ENCODE results near the gene NR1H2.

Gene NR1H2

DNA sequence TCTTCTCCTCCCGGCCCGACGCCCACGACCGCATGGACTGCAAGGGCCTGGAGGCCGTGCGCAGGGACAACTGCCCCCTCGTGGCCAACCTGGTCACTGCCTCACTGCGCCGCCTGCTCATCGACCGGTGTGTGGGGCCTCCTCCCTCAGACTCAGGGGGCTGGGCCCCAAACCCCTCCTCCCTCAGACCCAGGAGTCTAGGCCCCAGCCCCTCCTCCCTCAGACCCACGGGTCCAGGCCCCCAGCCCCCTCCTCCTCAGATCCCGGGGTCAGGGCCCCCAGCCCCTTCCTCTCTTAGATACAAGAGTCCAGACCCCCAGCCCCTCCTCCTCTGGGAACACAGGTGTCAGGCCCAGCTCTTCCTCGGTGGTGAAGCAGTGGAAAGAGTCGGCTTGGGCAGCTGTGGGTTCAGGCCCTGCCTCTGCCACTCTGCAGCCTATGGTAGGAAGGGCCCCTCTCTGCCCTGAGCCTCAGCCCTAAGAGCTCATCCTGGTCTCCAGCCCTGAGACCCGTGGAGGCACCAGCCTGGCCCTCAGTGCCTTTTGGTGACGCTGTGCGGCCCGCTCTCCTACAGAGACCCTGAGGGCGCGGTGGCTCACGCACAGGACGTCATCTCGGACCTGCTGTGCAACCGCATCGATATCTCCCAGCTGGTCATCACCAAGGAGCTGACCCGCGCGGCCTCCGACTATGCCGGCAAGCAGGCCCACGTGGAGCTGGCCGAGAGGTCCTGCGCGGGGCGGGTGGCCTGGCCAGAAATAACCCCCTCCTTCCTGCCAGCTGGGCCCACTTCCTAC is 38.8 kb downstream of the NR1H2 start:
- Histone ChIP-seq H3K9me3 (ENCODE audit: low read length) (no peaks in the 10 kb centered on the region), H3K4me3 (ENCODE audit: low read depth in 1 of 2, low read length in 2 of 2) (no peak overlapping the region), H3K27ac (ENCODE audit: low read depth, low read length) (no peak overlapping the region), H3K36me3 (ENCODE audit: insufficient read depth, low read length) (no peaks in the 10 kb centered on the region), H3K4me1 (ENCODE audit: insufficient read depth, low read length) (no peaks in the 10 kb centered on the region), H3K9ac (ENCODE audit: low read length) (no peak overlapping the region), H3K27me3 (ENCODE audit: control insufficient read depth in 1 of 2, insufficient read depth in 2 of 2, low read length in 2 of 2) (peaks cover 0 to 35% of the 10 kb centered on the region in 2 donors)

GRCh38 chr19:50415661-50416033 is 39.4 kb downstream of the NR1H2 start:
- no peak overlapping the region for H3K4me3 ChIP-seq (ENCODE audit: low read depth in 1 of 2, low read length in 2 of 2)
- no peaks in the 10 kb centered on the region for H3K4me1 ChIP-seq (ENCODE audit: insufficient read depth, low read length)
- no peaks in the 10 kb centered on the region for H3K9me3 ChIP-seq (ENCODE audit: low read length)
- H3K36me3 ChIP-seq (ENCODE audit: insufficient read depth, low read length) = no peaks in the 10 kb centered on the region
- H3K9ac ChIP-seq (ENCODE audit: low read length) = no peak overlapping the region
- H3K27me3 ChIP-seq (ENCODE audit: control insufficient read depth in 1 of 2, insufficient read depth in 2 of 2, low read length in 2 of 2) = peaks cover 0 to 35% of the 10 kb centered on the region in 2 donors
- no peak overlapping the region for H3K27ac ChIP-seq (ENCODE audit: low read depth, low read length)

GRCh38 chr19:50416034-50416977 is 40.0 kb downstream of the NR1H2 start:
- no peak overlapping the region for H3K4me3 ChIP-seq (ENCODE audit: low read depth in 1 of 2, low read length in 2 of 2)

GRCh38 chr19:50417111-50418081 is 41.1 kb downstream of the NR1H2 start:
- peaks cover 0 to 40% of the 10 kb centered on the region in 2 donors for H3K27me3 ChIP-seq (ENCODE audit: control insufficient read depth in 1 of 2, insufficient read depth in 2 of 2, low read length in 2 of 2)
- H3K9ac ChIP-seq (ENCODE audit: low read length) = no peak overlapping the region
- no peak overlapping the region for H3K4me3 ChIP-seq (ENCODE audit: low read depth in 1 of 2, low read length in 2 of 2)
- H3K36me3 ChIP-seq (ENCODE audit: insufficient read depth, low read length) = no peaks in the 10 kb centered on the region
- no peak overlapping the region for H3K27ac ChIP-seq (ENCODE audit: low read depth, low read length)
- no peaks in the 10 kb centered on the region for H3K4me1 ChIP-seq (ENCODE audit: insufficient read depth, low read length)
- H3K9me3 ChIP-seq (ENCODE audit: low read length) = no peaks in the 10 kb centered on the region

More at GRCh38 chr19:50416034-50416977, 40.0 kb downstream of the NR1H2 start:
- H3K27me3 ChIP-seq (ENCODE audit: control insufficient read depth in 1 of 2, insufficient read depth in 2 of 2, low read length in 2 of 2) = peaks cover 0 to 35% of the 10 kb centered on the region in 2 donors
- H3K9me3 ChIP-seq (ENCODE audit: low read length) = no peaks in the 10 kb centered on the region
- H3K27ac ChIP-seq (ENCODE audit: low read depth, low read length) = no peak overlapping the region
- no peaks in the 10 kb centered on the region for H3K36me3 ChIP-seq (ENCODE audit: insufficient read depth, low read length)
- no peaks in the 10 kb centered on the region for H3K4me1 ChIP-seq (ENCODE audit: insufficient read depth, low read length)
- H3K9ac ChIP-seq (ENCODE audit: low read length) = no peak overlapping the region

- Histone ChIP-seq H3K27me3 (ENCODE audit: control insufficient read depth in 1 of 2, insufficient read depth in 2 of 2, low read length in 2 of 2) (peaks cover 0 to 50% of the 10 kb centered on the region in 2 donors), H3K36me3 (ENCODE audit: insufficient read depth, low read length) (no peaks in the 10 kb centered on the region), H3K4me1 (ENCODE audit: insufficient read depth, low read length) (no peaks in the 10 kb centered on the region), H3K9me3 (ENCODE audit: low read length) (no peaks in the 10 kb centered on the region), H3K27ac (ENCODE audit: low read depth, low read length) (no peak within 1 kb of the TSS), H3K4me3 (ENCODE audit: low read depth in 1 of 2, low read length in 2 of 2) (no peak within 1 kb of the TSS), H3K9ac (ENCODE audit: low read length) (no peak within 1 kb of the TSS)
Measured at GRCh38 chr19:50418176-50419021, 42.1 kb downstream of the NR1H2 start, which contains the start of gene SPIB. Gene SPIB, plus strand, starts transcription at chr19:50418938. Its CDS starts 25 bp downstream, at chr19:50418963.

DNA sequence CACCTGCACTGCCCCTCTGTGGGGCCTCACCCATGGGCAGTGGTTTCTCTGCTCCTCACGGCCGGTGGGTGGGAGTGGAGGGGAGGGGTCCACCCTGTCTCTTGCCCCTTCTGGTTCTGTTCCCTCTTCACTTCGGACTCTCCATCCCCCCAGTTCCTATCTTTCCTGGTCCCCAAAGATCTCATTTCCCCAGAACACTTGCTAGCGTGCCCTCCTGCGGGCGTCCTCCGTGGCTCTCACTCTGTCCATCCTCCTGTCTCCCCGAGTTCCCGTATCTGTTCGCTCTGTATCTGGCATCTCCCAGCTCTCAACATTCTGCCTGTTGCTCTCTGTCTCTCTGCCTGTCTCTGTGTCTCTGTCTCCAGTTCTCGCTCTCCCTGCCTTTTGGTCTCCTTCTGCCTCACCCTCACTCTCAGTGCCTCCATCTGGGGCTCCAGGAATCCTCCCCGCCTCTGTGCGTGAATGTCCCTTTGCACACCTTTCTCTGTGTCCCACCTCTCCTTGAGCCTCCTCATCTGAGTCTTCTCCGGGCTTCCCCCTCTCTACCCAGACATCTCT is 42.8 kb downstream of the NR1H2 start:
- H3K9me3 ChIP-seq (ENCODE audit: low read length) = no peaks in the 10 kb centered on the region
- no peaks in the 10 kb centered on the region for H3K36me3 ChIP-seq (ENCODE audit: insufficient read depth, low read length)
- no peak overlapping the region for H3K27ac ChIP-seq (ENCODE audit: low read depth, low read length)
- H3K4me3 ChIP-seq (ENCODE audit: low read depth in 1 of 2, low read length in 2 of 2) = no peak overlapping the region
- no peak overlapping the region for H3K9ac ChIP-seq (ENCODE audit: low read length)
- H3K4me1 ChIP-seq (ENCODE audit: insufficient read depth, low read length) = no peaks in the 10 kb centered on the region
- H3K27me3 ChIP-seq (ENCODE audit: control insufficient read depth in 1 of 2, insufficient read depth in 2 of 2, low read length in 2 of 2) = peaks cover 0 to 51% of the 10 kb centered on the region in 2 donors

DNA sequence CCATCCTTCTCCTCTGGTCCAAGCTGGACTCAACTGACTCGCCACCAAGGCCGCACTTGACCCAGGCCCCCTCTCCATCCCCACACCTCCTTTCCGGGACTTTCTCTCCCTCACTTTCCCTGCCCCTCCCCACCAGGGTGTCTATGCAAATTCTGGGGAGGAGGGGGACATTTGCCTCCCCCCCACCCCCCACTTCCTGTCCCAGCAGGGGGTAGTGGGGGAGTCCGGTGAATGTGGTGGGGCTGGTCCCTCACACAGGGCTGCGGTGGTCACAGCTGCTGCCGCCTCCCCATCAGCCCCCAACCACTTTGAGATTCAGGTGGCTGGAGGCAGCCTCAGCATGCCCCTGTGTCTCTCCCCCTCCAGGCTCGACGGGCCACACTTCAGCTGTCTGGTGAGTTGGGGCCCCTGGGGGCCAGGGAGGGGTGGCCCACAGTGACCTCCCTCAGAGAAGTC is 43.4 kb downstream of the NR1H2 start:
- Histone ChIP-seq H3K4me1 (ENCODE audit: insufficient read depth, low read length) (no peaks in the 10 kb centered on the region), H3K27me3 (ENCODE audit: control insufficient read depth in 1 of 2, insufficient read depth in 2 of 2, low read length in 2 of 2) (peaks cover 0 to 51% of the 10 kb centered on the region in 2 donors), H3K4me3 (ENCODE audit: low read depth in 1 of 2, low read length in 2 of 2) (no peak overlapping the region), H3K9me3 (ENCODE audit: low read length) (no peaks in the 10 kb centered on the region), H3K36me3 (ENCODE audit: insufficient read depth, low read length) (no peaks in the 10 kb centered on the region), H3K27ac (ENCODE audit: low read depth, low read length) (no peak overlapping the region), H3K9ac (ENCODE audit: low read length) (no peak overlapping the region)

GRCh38 chr19:50420127-50420526 is 43.9 kb downstream of the NR1H2 start:
- H3K9ac ChIP-seq (ENCODE audit: low read length) = no peak overlapping the region
- no peak overlapping the region for H3K4me3 ChIP-seq (ENCODE audit: low read depth in 1 of 2, low read length in 2 of 2)
- H3K4me1 ChIP-seq (ENCODE audit: insufficient read depth, low read length) = no peaks in the 10 kb centered on the region
- H3K9me3 ChIP-seq (ENCODE audit: low read length) = no peaks in the 10 kb centered on the region
- H3K36me3 ChIP-seq (ENCODE audit: insufficient read depth, low read length) = no peaks in the 10 kb centered on the region
- H3K27ac ChIP-seq (ENCODE audit: low read depth, low read length) = no peak overlapping the region
- peaks cover 0 to 51% of the 10 kb centered on the region in 2 donors for H3K27me3 ChIP-seq (ENCODE audit: control insufficient read depth in 1 of 2, insufficient read depth in 2 of 2, low read length in 2 of 2)

DNA sequence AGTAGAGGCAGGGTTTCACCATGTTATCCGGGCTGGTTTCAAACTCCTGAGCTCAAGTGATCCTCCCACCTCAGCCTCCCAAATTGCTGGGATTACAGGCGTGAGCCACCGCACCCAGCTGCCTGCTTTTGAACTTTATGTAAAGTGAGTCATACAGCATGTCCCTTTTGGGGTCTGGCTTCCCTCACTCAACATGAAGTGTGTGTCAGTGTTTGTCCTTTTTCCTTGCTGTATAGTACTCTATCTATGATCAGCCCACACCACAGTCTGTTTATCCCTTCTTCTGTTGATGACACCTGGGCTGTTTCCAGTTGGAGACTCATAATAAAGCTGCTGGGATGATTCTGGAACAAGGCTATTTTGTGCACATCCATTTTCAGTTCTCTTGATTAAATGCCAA is 44.6 kb downstream of the NR1H2 start:
- Histone ChIP-seq H3K36me3 (ENCODE audit: insufficient read depth, low read length) (no peaks in the 10 kb centered on the region), H3K4me3 (ENCODE audit: low read depth in 1 of 2, low read length in 2 of 2) (no peak overlapping the region), H3K9me3 (ENCODE audit: low read length) (no peaks in the 10 kb centered on the region), H3K9ac (ENCODE audit: low read length) (no peak overlapping the region), H3K27me3 (ENCODE audit: control insufficient read depth in 1 of 2, insufficient read depth in 2 of 2, low read length in 2 of 2) (peaks cover 0 to 51% of the 10 kb centered on the region in 2 donors), H3K27ac (ENCODE audit: low read depth, low read length) (no peak overlapping the region), H3K4me1 (ENCODE audit: insufficient read depth, low read length) (no peaks in the 10 kb centered on the region)

Data from muscle layer of colon (tissue), 2 donors.